Caco-2 (cell line): Measurements from ENCODE around the gene RGSL1. TPM values are rescaled to one million over a fixed set of nuclear protein-coding genes. Genes with fewer than 3 reads are reported as not detected.
A peak's percentile ranks its signal among the peaks of the same experiment; 100 is the strongest.

Experiments
- BruUV-seq: library from RNA; stranded (reverse); fragments of 400-500 nt; replicated peaks from 2 replicates; lab custom pipeline; 2021; lab: Mats Ljungman, UMichigan
- CTCF ChIA-PET: fragments of 300-600 bp; sonication (Branson Sonifier 250); formaldehyde crosslinking; loops from one replicate; lab custom pipeline; 2022; ENCODE audit warnings: antibody characterized with exemption; lab: Charles Lee
- POLR2A ChIA-PET: fragments of 300-600 bp; sonication (Branson Sonifier 250); formaldehyde crosslinking; loops from one replicate; lab custom pipeline; 2022; ENCODE audit warnings: antibody characterized with exemption; lab: Charles Lee
- DNase-seq, 2 experiments: peaks; one replicate each; pipeline versions ENCODE4 v3.0.0 to v3.0.0-alpha.2; 2020 to 2022
- H3K27me3 ChIP-seq: replicated peaks from 2 replicates; pipeline ENCODE4 v1.6.0; 2011; ENCODE audit warnings: low read length; ENCODE audit not compliant: control insufficient read depth, insufficient read depth
- H3K36me3 ChIP-seq: 2 replicates; pipeline ENCODE4 v1.5.1; 2011; ENCODE audit warnings: low read length; ENCODE audit not compliant: control insufficient read depth, insufficient read depth
- H3K4me1 ChIP-seq: fragments of 250-450 bp; sonication (Bioruptor Pico); 2 replicates; pipeline ENCODE4 v1.5.1; 2020; ENCODE audit warnings: mild to moderate bottlenecking
- H3K4me3 ChIP-seq: 2 replicates; pipeline ENCODE4 v1.5.1; 2011; ENCODE audit warnings: low read depth, mild to moderate bottlenecking, control low read depth, low read length
- H3K9me3 ChIP-seq: fragments of 250-450 bp; sonication (Bioruptor Pico); 2 replicates; pipeline ENCODE4 v1.5.1; 2020; ENCODE audit warnings: mild to moderate bottlenecking, moderate library complexity
- H3K27ac Mint-ChIP-seq: one replicate; pipeline ENCODE4 v1.8.0; 2022; ENCODE audit warnings: mixed read lengths; ENCODE audit not compliant: unreplicated experiment
- H3K27me3 Mint-ChIP-seq: one replicate; pipeline ENCODE4 v1.8.0; 2022; ENCODE audit warnings: mixed read lengths; ENCODE audit not compliant: insufficient read depth, unreplicated experiment
- H3K36me3 Mint-ChIP-seq: one replicate; pipeline ENCODE4 v1.8.0; 2022; ENCODE audit warnings: mild to moderate bottlenecking, mixed read lengths; ENCODE audit not compliant: insufficient read depth, unreplicated experiment
- H3K4me1 Mint-ChIP-seq: one replicate; pipeline ENCODE4 v1.8.0; 2022; ENCODE audit warnings: low read depth, mixed read lengths; ENCODE audit not compliant: unreplicated experiment
- H3K4me3 Mint-ChIP-seq: one replicate; pipeline ENCODE4 v1.8.0; 2022; ENCODE audit warnings: mild to moderate bottlenecking, moderate library complexity, mixed read lengths; ENCODE audit not compliant: unreplicated experiment
- H3K9me3 Mint-ChIP-seq: one replicate; pipeline ENCODE4 v1.8.0; 2022; ENCODE audit warnings: mixed read lengths; ENCODE audit not compliant: unreplicated experiment
- CTCF ChIP-seq, 2 experiments: fragments of 200-600 bp in 1 of 2; IDR thresholded peaks; 1 replicate in 1 of 2; 2 replicates in 1 of 2; pipeline versions ENCODE4 v1.5.1 to v1.8.0; 2011 to 2022; ENCODE audit warnings: antibody characterized with exemption in 1 of 2, control low read depth in 1 of 2, inconsistent platforms in 1 of 2, low read depth in 1 of 2, low read length in 1 of 2, mild to moderate bottlenecking in 1 of 2, moderate library complexity in 1 of 2; ENCODE audit not compliant: insufficient read depth in 1 of 2, severe bottlenecking in 1 of 2, unreplicated experiment in 1 of 2
- intact Hi-C: fragments of 100-400 bp; cut with micrococcal nuclease; formaldehyde crosslinking; loops from one replicate; pipeline ENCODE4 v1.10.0; 2022; ENCODE audit not compliant: unreplicated experiment
- total RNA-seq: library from RNA; stranded (reverse); gene quantifications from 2 replicates; pipeline ENCODE4 v1.2.3, GENCODE V29; 2022

RGSL1 gene
- total RNA-seq, 1 experiment from 2014 or later, result not detected

GRCh38 chr1:182600036-182600713, 150.2 kb downstream of the RGSL1 start:
- Mint-ChIP-seq H3K9me3 (no peaks in the 10 kb centered on the region), H3K4me3 (no peak overlapping the region), H3K27ac (no peak overlapping the region), H3K4me1 (no peaks in the 10 kb centered on the region), H3K27me3 (no peaks in the 10 kb centered on the region), H3K36me3 (peaks cover 6% of the 10 kb centered on the region)
- POLR2A ChIA-PET, result no interaction called here
- no TSS peak for BruUV-seq
- Histone ChIP-seq H3K4me1 (peaks cover 5% of the 10 kb centered on the region; the same call in 1 of the 2 replicates), H3K36me3 (peaks cover 3% of the 10 kb centered on the region), H3K9me3 (no peaks in the 10 kb centered on the region), H3K27me3 (no peaks in the 10 kb centered on the region), H3K4me3 (no peak overlapping the region)
- CTCF ChIA-PET, result interaction anchor here (1.1 to 10.4 kb wide), 5 partner anchors 9 to 185 kb away, joined by 3 to 265 read pairs (median 6); partner anchors contain the start of gene RNASEL
- no peak for DNase-seq
- TF ChIP-seq CTCF (IDR thresholded peaks at IDR 0.05; ENCODE audit: insufficient read depth in 1 of 2, low read depth in 1 of 2, low read length in 1 of 2, severe bottlenecking in 1 of 2, unreplicated experiment in 1 of 2), result no peak
- intact Hi-C loops, result no loop called here

GRCh38 chr1:182600745-182601415, 150.9 kb downstream of the RGSL1 start:
- intact Hi-C loops, result loop anchor here (1.0 kb wide), 2 partner anchors 155 to 181 kb away; no protein-coding TSS in a partner anchor
- no peaks in the 10 kb centered on the region for H3K27me3 Mint-ChIP-seq
- H3K36me3 Mint-ChIP-seq, result peaks cover 6% of the 10 kb centered on the region
- Histone ChIP-seq H3K36me3 (peaks cover 3% of the 10 kb centered on the region), H3K9me3 (no peaks in the 10 kb centered on the region), H3K4me3 (no peak overlapping the region), H3K4me1 (peaks cover 5% of the 10 kb centered on the region; the same call in 1 of the 2 replicates), H3K27me3 (no peaks in the 10 kb centered on the region)
- TF ChIP-seq CTCF (IDR thresholded peaks at IDR 0.05; ENCODE audit: insufficient read depth in 1 of 2, low read depth in 1 of 2, low read length in 1 of 2, severe bottlenecking in 1 of 2, unreplicated experiment in 1 of 2), result no peak
- POLR2A ChIA-PET, result interaction anchor here (0.6 kb wide), 1 partner anchor 237 kb away, joined by 4 read pairs; no protein-coding TSS in a partner anchor
- H3K4me1 Mint-ChIP-seq, result no peaks in the 10 kb centered on the region
- DNase-seq, result no peak
- CTCF ChIA-PET, result interaction anchor here (1.2 to 10.4 kb wide), 4 partner anchors 9 to 184 kb away, joined by 4 to 265 read pairs (median 8); partner anchors contain the start of gene RNASEL
- no peak overlapping the region for H3K4me3 Mint-ChIP-seq
- no peak overlapping the region for H3K27ac Mint-ChIP-seq
- no TSS peak for BruUV-seq
- H3K9me3 Mint-ChIP-seq, result no peaks in the 10 kb centered on the region

GRCh38 chr1:182601416-182601786, 151.5 kb downstream of the RGSL1 start:
- Histone ChIP-seq H3K36me3 (peaks cover 3% of the 10 kb centered on the region), H3K4me1 (peaks cover 5% of the 10 kb centered on the region; the same call in 1 of the 2 replicates), H3K4me3 (no peak overlapping the region), H3K27me3 (no peaks in the 10 kb centered on the region), H3K9me3 (no peaks in the 10 kb centered on the region)
- ChIA-PET CTCF (interaction anchor here (1.2 to 10.4 kb wide), 4 partner anchors 10 to 183 kb away, joined by 4 to 265 read pairs (median 8); partner anchors contain the start of gene RNASEL), POLR2A (interaction anchor here (0.6 kb wide), 1 partner anchor 237 kb away, joined by 4 read pairs; no protein-coding TSS in a partner anchor)
- Mint-ChIP-seq H3K27ac (no peak overlapping the region), H3K4me1 (no peaks in the 10 kb centered on the region), H3K4me3 (no peak overlapping the region), H3K36me3 (peaks cover 6% of the 10 kb centered on the region), H3K9me3 (no peaks in the 10 kb centered on the region), H3K27me3 (no peaks in the 10 kb centered on the region)
- BruUV-seq, result no TSS peak
- peak; percentile 72 to 75 for DNase-seq
- intact Hi-C loops, result loop anchor here (1.0 kb wide), 2 partner anchors 155 to 181 kb away; no protein-coding TSS in a partner anchor
- TF ChIP-seq CTCF (IDR thresholded peaks at IDR 0.05; ENCODE audit: insufficient read depth in 1 of 2, low read depth in 1 of 2, low read length in 1 of 2, severe bottlenecking in 1 of 2, unreplicated experiment in 1 of 2), result peak; percentile 73 to 87
